LNCaP clone FGC (cell line): ENCODE data around the gene PERCC1.

ENCODE experiments used
- DNase-seq: peaks from one replicate; pipeline ENCODE4 v3.0.0-alpha.2; 2011; ENCODE audit warnings: low read depth
- H3K4me3 ChIP-seq: 2 replicates; pipeline ENCODE4 v1.5.1; 2011; ENCODE audit warnings: mild to moderate bottlenecking, low read depth, low read length, control low read depth
- TF ChIP-seq, protein P1 (sequence below): IDR thresholded peaks from 2 replicates; pipeline ENCODE4 v1.5.1; 2012; ENCODE audit warnings: mild to moderate bottlenecking; ENCODE audit not compliant: control insufficient read depth, insufficient read depth; ENCODE audit errors: extremely low read depth

The PERCC1 gene

DNA sequence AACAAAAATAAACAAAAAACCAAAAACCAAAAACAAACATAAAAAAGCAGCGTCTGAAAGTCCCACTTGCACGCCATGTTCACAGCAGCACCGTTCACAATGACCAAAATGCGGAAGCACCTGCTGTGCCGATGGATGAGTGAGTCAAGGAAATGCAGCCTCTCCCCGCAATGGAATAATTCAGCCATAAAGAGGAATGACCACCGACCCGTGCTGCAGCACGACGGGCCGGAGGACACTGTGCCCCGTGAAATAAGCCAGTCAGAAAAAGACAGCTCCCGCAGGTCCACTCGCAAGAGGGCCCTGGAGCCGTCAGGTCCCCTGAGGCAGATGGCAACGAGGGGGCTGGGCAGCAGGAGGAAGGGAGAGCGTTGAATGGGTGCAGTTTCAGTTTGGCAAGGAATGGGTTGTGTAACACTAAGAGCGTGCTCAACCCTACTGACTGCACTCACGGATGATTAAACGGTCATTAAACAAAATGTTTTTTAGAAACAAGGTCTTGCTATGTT, 38.9 kb downstream of the PERCC1 start:
- TF ChIP-seq, protein P1, sequence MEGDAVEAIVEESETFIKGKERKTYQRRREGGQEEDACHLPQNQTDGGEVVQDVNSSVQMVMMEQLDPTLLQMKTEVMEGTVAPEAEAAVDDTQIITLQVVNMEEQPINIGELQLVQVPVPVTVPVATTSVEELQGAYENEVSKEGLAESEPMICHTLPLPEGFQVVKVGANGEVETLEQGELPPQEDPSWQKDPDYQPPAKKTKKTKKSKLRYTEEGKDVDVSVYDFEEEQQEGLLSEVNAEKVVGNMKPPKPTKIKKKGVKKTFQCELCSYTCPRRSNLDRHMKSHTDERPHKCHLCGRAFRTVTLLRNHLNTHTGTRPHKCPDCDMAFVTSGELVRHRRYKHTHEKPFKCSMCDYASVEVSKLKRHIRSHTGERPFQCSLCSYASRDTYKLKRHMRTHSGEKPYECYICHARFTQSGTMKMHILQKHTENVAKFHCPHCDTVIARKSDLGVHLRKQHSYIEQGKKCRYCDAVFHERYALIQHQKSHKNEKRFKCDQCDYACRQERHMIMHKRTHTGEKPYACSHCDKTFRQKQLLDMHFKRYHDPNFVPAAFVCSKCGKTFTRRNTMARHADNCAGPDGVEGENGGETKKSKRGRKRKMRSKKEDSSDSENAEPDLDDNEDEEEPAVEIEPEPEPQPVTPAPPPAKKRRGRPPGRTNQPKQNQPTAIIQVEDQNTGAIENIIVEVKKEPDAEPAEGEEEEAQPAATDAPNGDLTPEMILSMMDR = no peak
- DNase-seq = no peak
- no peak overlapping the region for H3K4me3 ChIP-seq

DNA sequence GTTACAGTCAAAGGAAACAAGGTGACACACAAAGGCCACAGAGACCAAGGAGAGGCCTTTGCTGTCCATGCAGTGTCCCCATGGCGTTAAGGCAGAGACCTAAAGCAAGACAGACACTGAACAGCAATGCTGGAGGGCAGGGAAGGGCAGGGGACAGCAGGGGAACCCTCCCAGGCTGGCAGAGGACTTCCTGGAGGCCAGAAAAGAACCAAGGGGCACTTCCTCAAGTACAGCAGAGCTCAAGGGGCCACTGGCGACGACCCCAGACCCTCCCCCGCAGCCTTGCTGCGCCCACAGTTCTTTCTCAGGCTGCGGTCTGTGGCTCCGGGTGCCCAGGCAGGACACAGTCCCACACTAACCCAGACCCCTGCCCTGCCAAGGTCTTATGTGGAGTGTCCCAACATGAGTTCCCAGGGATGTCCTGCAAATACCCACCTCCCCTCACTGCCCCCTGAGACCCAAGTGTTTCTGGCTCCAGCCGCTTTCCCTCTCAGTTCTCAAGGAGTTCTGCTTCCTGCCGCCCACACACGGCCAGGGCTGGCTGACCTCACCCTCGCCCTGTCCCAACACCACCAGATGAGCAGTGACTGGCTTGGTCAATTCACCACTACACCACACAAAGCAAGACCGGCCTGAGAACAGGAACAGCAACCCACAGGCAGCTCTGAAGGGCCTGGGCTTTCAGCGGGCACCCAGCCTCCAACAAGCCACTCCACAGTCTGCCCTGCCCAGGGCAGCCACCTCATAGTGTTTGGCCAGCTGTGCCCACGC, 39.8 kb downstream of the PERCC1 start:
- TF ChIP-seq, protein P1 = no peak
- H3K4me3 ChIP-seq = no peak overlapping the region
- DNase-seq = no peak

DNA sequence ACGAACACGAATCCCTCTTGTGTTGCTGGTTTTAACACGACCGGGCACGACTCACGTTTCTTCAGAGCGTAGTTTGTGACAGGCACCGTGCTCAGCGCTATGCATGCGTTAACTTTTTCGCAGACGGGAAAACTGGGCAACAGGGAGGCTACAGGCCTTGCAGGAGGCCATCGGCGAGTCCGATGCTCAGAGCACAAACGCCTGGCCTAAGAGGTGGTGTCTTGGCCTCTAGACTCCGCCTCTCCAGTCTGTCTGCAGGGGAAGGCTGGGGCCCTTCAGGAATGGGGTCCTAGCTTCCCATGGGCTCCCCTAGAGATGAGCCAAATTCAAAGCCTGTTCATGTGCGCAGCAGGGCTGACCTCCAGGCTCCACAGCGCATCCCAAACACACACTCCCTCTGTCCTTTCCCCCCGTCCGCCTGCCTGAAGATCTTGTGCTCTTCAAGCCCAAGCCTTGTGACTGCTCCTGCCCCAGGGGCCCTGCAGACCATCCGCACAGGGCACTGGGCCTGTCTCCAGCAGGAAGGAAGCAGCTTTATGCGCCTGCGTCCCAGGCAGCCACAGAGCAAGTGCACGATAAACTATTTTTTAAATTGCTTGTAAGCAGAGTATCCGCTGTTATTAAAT, 40.8 kb downstream of the PERCC1 start:
- no peak for DNase-seq
- H3K4me3 ChIP-seq = no peak overlapping the region
- TF ChIP-seq, protein P1 = no peak

DNA sequence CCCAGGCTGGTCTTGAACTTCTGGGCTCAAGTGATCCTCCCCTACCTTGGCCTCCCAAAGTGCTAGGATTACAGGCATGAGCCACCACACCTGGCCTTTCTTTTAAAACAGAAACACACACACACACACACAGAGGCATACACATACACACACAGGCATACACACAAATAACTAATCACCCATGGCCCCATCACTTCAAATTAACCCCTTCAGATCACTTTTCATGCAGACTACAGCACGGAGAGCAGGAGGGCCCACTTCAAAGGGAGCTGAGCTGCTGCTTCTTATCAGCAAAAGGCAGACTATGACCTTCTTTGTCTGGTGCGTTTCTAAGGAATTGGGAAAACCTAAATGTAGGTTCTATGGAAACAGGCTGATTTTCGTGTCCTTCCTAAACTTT, 42.1 kb downstream of the PERCC1 start:
- H3K4me3 ChIP-seq = no peak overlapping the region
- no peak for DNase-seq
- TF ChIP-seq, protein P1 = no peak

DNA sequence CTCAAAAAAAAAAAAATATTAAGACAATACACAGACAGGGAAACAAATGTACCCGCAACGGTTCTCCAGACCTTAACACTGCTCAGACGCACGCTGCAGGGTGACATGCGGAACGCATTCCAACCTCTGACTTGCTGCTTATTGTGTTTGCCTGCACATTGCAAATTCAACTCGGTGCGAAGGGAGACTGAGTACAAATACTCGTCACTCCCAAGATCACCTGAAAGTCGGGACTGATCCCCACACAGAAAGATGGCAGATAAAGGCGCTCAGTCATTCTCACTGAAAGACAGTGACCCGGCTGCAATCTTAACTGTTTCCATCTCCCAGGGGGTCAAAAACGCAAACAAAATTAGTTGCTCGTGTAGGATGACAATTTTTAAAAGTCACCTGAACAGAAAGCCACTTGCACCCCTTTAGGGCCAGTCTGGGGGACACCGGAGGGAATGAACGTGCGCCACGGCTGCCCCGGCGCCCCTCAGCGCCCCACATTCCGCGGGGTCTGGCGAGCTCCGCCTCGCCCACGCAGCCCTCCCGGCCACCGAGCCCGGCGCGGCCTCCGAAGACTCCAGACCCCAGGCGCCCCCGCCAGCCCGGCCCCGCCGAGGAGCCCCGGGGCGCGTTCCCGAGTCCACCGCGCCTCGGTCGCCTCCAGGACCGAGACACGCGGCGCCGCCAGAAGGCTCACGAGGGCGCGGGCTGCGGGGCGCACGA, 43.4 kb downstream of the PERCC1 start:
- peak overlapping the region; percentile 89 for H3K4me3 ChIP-seq
- DNase-seq = no peak
- TF ChIP-seq, protein P1 = no peak

DNA sequence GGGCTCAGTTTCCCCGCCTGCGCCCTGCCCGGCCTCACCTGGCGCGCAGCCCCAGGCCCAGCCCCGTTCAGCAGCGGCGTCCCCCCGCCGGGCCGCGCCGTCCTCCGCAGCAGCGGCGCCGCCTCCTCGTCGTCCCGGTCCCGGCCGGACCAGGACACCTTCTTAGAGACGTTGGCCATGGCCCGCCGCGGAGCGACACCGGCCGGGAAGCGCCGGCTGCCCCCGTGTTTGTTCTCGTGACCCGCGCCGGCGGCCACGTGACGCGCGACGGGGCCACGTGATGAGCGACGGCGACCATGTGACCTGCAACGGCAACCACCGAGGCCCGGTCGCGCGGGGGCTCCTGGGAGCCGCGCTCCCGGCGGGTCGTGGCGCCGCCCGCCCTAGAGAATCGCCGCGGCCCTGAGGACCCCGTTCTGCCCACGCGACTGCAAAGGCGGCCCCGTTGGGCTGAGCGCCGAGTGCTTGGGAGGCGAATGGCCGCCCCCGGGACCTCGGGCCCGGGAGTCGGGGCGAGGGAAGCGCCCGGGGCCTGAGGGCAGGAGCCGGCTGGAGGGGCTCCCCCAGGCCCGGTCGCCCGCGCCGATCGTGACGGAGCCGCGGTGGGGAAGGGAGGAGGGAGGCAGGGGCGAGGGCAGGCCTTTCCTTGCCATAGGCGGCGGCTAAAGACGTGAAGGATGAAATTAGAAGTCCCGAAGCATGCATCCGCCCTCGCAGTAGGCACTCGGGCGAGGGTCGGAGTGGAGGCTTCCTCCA, 44.1 kb downstream of the PERCC1 start, which contains the start of gene CLCN7:
Gene CLCN7, minus strand, starts transcription at position 233 of the 756 bp plus-strand sequence. Its CDS starts 54 bp downstream, at position 179.
- H3K4me3 ChIP-seq = peak within 1 kb of the TSS; percentile 89
- DNase-seq = peak; percentile 50
- TF ChIP-seq, protein P1 = no peak
